Fibroblast of lung (primary cell): ENCODE data around the gene NRSN2.

ENCODE experiments used
- EZH2 ChIP-seq: IDR thresholded peaks from 2 replicates; pipeline ENCODE4 v1.5.1; 2012; ENCODE audit warnings: low read length, control low read depth, mild to moderate bottlenecking; ENCODE audit errors: missing control alignments
- TF ChIP-seq, protein P1 (sequence below), 2 donors: IDR thresholded peaks in 1 of 2; conservative IDR thresholded peaks in 1 of 2; 1 replicate in 1 of 2; 2 replicates in 1 of 2; pipeline ENCODE4 v1.5.1; 2011 to 2012; ENCODE audit warnings: low read length in 2 of 2, control low read depth in 1 of 2, inconsistent platforms in 1 of 2, low read depth in 1 of 2, mild to moderate bottlenecking in 1 of 2

GRCh38 chr20:326645-327185 lies 20.2 kb upstream of the NRSN2 start:
- TF ChIP-seq, protein P1, sequence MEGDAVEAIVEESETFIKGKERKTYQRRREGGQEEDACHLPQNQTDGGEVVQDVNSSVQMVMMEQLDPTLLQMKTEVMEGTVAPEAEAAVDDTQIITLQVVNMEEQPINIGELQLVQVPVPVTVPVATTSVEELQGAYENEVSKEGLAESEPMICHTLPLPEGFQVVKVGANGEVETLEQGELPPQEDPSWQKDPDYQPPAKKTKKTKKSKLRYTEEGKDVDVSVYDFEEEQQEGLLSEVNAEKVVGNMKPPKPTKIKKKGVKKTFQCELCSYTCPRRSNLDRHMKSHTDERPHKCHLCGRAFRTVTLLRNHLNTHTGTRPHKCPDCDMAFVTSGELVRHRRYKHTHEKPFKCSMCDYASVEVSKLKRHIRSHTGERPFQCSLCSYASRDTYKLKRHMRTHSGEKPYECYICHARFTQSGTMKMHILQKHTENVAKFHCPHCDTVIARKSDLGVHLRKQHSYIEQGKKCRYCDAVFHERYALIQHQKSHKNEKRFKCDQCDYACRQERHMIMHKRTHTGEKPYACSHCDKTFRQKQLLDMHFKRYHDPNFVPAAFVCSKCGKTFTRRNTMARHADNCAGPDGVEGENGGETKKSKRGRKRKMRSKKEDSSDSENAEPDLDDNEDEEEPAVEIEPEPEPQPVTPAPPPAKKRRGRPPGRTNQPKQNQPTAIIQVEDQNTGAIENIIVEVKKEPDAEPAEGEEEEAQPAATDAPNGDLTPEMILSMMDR (conservative IDR thresholded peaks at IDR 0.05 in 1 of 2, IDR thresholded peaks at IDR 0.05 in 1 of 2; ENCODE audit: low read depth in 1 of 2, low read length in 2 of 2) = no peak
- no peak for TF ChIP-seq EZH2
